CD4-positive, alpha-beta memory T cell (primary cell): Measurements from ENCODE around the gene RNF115. TPM values are rescaled to one million over a fixed set of nuclear protein-coding genes. Genes with fewer than 3 reads are reported as not detected.
"Not testable (repeated sequence)": the region's sequence is repeated elsewhere in the genome, so short reads cannot be mapped to it uniquely, and the experiment has no call there.

Experiments
- CTCF ChIA-PET: fragments of 350-600 bp; sonication (Branson Sonifier 250); formaldehyde crosslinking; loops from one replicate; lab custom pipeline; 2021; ENCODE audit warnings: inconsistent platforms; ENCODE audit not compliant: partially characterized antibody; lab: Charles Lee
- POLR2A ChIA-PET: fragments of 350-600 bp; sonication (Branson Sonifier 250); formaldehyde crosslinking; loops from one replicate; lab custom pipeline; 2021; ENCODE audit not compliant: partially characterized antibody; lab: Charles Lee
- DNase-seq, 5 donors: peaks; one replicate each; pipeline versions ENCODE4 v3.0.0 to v3.0.0-alpha.2; 2020 to 2022; ENCODE audit warnings: mixed read lengths in 1 of 5
- H3K27ac ChIP-seq: one replicate; pipeline ENCODE4 v1.7.0; 2013; ENCODE audit warnings: low read depth, low read length
- H3K27me3 ChIP-seq: 2 replicates; pipeline ENCODE4 v1.7.0; 2013; ENCODE audit warnings: mild to moderate bottlenecking, low read length, moderate library complexity; ENCODE audit not compliant: insufficient read depth
- H3K36me3 ChIP-seq: 2 replicates; pipeline ENCODE4 v1.7.0; 2013; ENCODE audit warnings: mild to moderate bottlenecking, low read length, moderate library complexity; ENCODE audit not compliant: insufficient read depth
- H3K4me1 ChIP-seq: 2 replicates; pipeline ENCODE4 v1.7.0; 2013; ENCODE audit warnings: mild to moderate bottlenecking, low read length, moderate library complexity; ENCODE audit not compliant: insufficient read depth
- H3K4me3 ChIP-seq, 2 donors: one replicate each; pipeline ENCODE4 v1.7.0; 2013; ENCODE audit warnings: low read length in 2 of 2, mild to moderate bottlenecking in 1 of 2
- H3K9me3 ChIP-seq, 2 donors: one replicate each; pipeline ENCODE4 v1.7.0; 2013; ENCODE audit warnings: low read length in 2 of 2, control low read depth in 1 of 2; ENCODE audit not compliant: control insufficient read depth in 1 of 2
- H3K27ac Mint-ChIP-seq, 7 donors: one replicate each; pipeline ENCODE4 v1.8.0; 2020 to 2021; ENCODE audit warnings: mixed read lengths in 7 of 7, mild to moderate bottlenecking in 6 of 7, inconsistent platforms in 3 of 7, moderate library complexity in 3 of 7
- H3K27me3 Mint-ChIP-seq, 2 donors: one replicate each; pipeline ENCODE4 v1.8.0; 2020 to 2021; ENCODE audit warnings: mixed read lengths in 2 of 2
- H3K36me3 Mint-ChIP-seq, 2 donors: one replicate each; pipeline ENCODE4 v1.8.0; 2020 to 2021; ENCODE audit warnings: mixed read lengths in 2 of 2, inconsistent platforms in 1 of 2, mild to moderate bottlenecking in 1 of 2
- H3K4me1 Mint-ChIP-seq, 4 donors: one replicate each; pipeline ENCODE4 v1.8.0; 2020 to 2021; ENCODE audit warnings: mixed read lengths in 4 of 4, mild to moderate bottlenecking in 1 of 4
- H3K4me3 Mint-ChIP-seq, 8 donors: one replicate each; pipeline ENCODE4 v1.8.0; 2020 to 2021; ENCODE audit warnings: mixed read lengths in 8 of 8, mild to moderate bottlenecking in 7 of 8, moderate library complexity in 6 of 8, inconsistent platforms in 3 of 8
- H3K9me3 Mint-ChIP-seq, 8 donors: one replicate each; pipeline ENCODE4 v1.8.0; 2020 to 2021; ENCODE audit warnings: mixed read lengths in 8 of 8, mild to moderate bottlenecking in 5 of 8, inconsistent platforms in 3 of 8, moderate library complexity in 1 of 8
- intact Hi-C: fragments of 100-400 bp; cut with micrococcal nuclease; formaldehyde crosslinking; loops from one replicate; pipeline ENCODE4 v1.15.1; 2023
- polyA plus RNA-seq, 2 donors: library from polyadenylated mRNA; unstranded; fragments of 300-500 nt; fragmentation: Illumina TruSeq; gene quantifications; one replicate each; pipeline ENCODE4 v1.2.3, GENCODE V29; 2021
- total RNA-seq, 2 experiments: library from RNA; stranded (reverse); gene quantifications; one replicate each; pipeline ENCODE4 v1.2.3, GENCODE V29; 2021

RNF115 gene
- total and polyA plus RNA-seq, 4 experiments from 2014 or later: 3.3 to 15.3 (median 11.4) TPM

- H3K4me3 Mint-ChIP-seq, H3K9me3 ChIP-seq, H3K27ac ChIP-seq, H3K4me1 ChIP-seq, H3K9me3 Mint-ChIP-seq, H3K27me3 Mint-ChIP-seq, H3K27me3 ChIP-seq, DNase-seq, H3K27ac Mint-ChIP-seq, H3K4me3 ChIP-seq, CTCF ChIA-PET, POLR2A ChIA-PET, H3K36me3 ChIP-seq, H3K4me1 Mint-ChIP-seq, intact Hi-C loops: not testable (repeated sequence)
- peaks cover 36 to 42% of the 10 kb centered on the region in 2 donors for H3K36me3 Mint-ChIP-seq
These were observed 57.0 kb downstream of the RNF115 start for GRCh38 chr1:145766926-145767325.

- H3K36me3 ChIP-seq, H3K9me3 Mint-ChIP-seq, H3K27me3 ChIP-seq, H3K4me1 ChIP-seq, H3K4me3 Mint-ChIP-seq, CTCF ChIA-PET, H3K27ac ChIP-seq, DNase-seq, H3K4me3 ChIP-seq, H3K4me1 Mint-ChIP-seq, intact Hi-C loops, H3K27ac Mint-ChIP-seq, H3K9me3 ChIP-seq, POLR2A ChIA-PET, H3K27me3 Mint-ChIP-seq: not testable (repeated sequence)
- peaks cover 36 to 38% of the 10 kb centered on the region in 2 donors for H3K36me3 Mint-ChIP-seq
These were observed 58.1 kb downstream of the RNF115 start for GRCh38 chr1:145765585-145766360.

GRCh38 chr1:145765127-145765526 is 58.8 kb downstream of the RNF115 start:
- peaks cover 37 to 39% of the 10 kb centered on the region in 2 donors for H3K36me3 Mint-ChIP-seq
- intact Hi-C loops, H3K4me3 Mint-ChIP-seq, H3K36me3 ChIP-seq, H3K9me3 ChIP-seq, H3K27me3 ChIP-seq, DNase-seq, H3K9me3 Mint-ChIP-seq, H3K4me1 Mint-ChIP-seq, CTCF ChIA-PET, H3K27ac ChIP-seq, H3K4me3 ChIP-seq, H3K4me1 ChIP-seq, H3K27ac Mint-ChIP-seq, H3K27me3 Mint-ChIP-seq, POLR2A ChIA-PET: not testable (repeated sequence)

- H3K4me1 Mint-ChIP-seq, CTCF ChIA-PET, POLR2A ChIA-PET, H3K4me3 ChIP-seq, H3K4me3 Mint-ChIP-seq, H3K4me1 ChIP-seq, H3K27ac ChIP-seq, H3K9me3 Mint-ChIP-seq, H3K27me3 Mint-ChIP-seq, H3K9me3 ChIP-seq, H3K36me3 ChIP-seq, H3K27me3 ChIP-seq, DNase-seq, intact Hi-C loops: not testable (repeated sequence)
- Mint-ChIP-seq H3K27ac (peak overlapping the region in 1 of 7 donors; percentile 37), H3K36me3 (peaks cover 41 to 42% of the 10 kb centered on the region in 2 donors)
These were observed 59.5 kb downstream of the RNF115 start for GRCh38 chr1:145764231-145764940.

GRCh38 chr1:145762001-145762400 is 61.9 kb downstream of the RNF115 start:
- H3K27ac ChIP-seq, H3K9me3 Mint-ChIP-seq, DNase-seq, H3K4me1 ChIP-seq, H3K27me3 ChIP-seq, H3K4me1 Mint-ChIP-seq, H3K9me3 ChIP-seq, H3K4me3 ChIP-seq, POLR2A ChIA-PET, H3K4me3 Mint-ChIP-seq, CTCF ChIA-PET, H3K27ac Mint-ChIP-seq, H3K27me3 Mint-ChIP-seq, intact Hi-C loops: not testable (repeated sequence)
- peaks cover 10% of the 10 kb centered on the region for H3K36me3 ChIP-seq
- peaks cover 45 to 47% of the 10 kb centered on the region in 2 donors for H3K36me3 Mint-ChIP-seq

- H3K27me3 Mint-ChIP-seq, POLR2A ChIA-PET, H3K4me3 ChIP-seq, H3K4me1 ChIP-seq, DNase-seq, intact Hi-C loops, H3K27ac Mint-ChIP-seq, CTCF ChIA-PET, H3K4me1 Mint-ChIP-seq, H3K27ac ChIP-seq, H3K9me3 ChIP-seq, H3K9me3 Mint-ChIP-seq, H3K4me3 Mint-ChIP-seq, H3K27me3 ChIP-seq: not testable (repeated sequence)
- H3K36me3 Mint-ChIP-seq: peaks cover 45 to 48% of the 10 kb centered on the region in 2 donors
- peaks cover 10% of the 10 kb centered on the region for H3K36me3 ChIP-seq
These were observed 62.4 kb downstream of the RNF115 start for GRCh38 chr1:145761498-145761897.

GRCh38 chr1:145760395-145760949 is 63.4 kb downstream of the RNF115 start:
- peaks cover 10% of the 10 kb centered on the region for H3K36me3 ChIP-seq
- H3K27me3 Mint-ChIP-seq, H3K9me3 Mint-ChIP-seq, H3K4me1 ChIP-seq, H3K27ac ChIP-seq, POLR2A ChIA-PET, CTCF ChIA-PET, H3K9me3 ChIP-seq, H3K4me3 Mint-ChIP-seq, H3K4me1 Mint-ChIP-seq, intact Hi-C loops, DNase-seq, H3K4me3 ChIP-seq, H3K27me3 ChIP-seq: not testable (repeated sequence)
- Mint-ChIP-seq H3K27ac (peak overlapping the region in 1 of 7 donors; percentile 30), H3K36me3 (peaks cover 46 to 47% of the 10 kb centered on the region in 2 donors)
